ENCODE measurements around the gene DHX38.

The DHX38 gene

GRCh38 chr16:72094266-72094610 is 591 bp downstream of the DHX38 start:
- Histone ChIP-seq H2AK5ac (ENCODE audit: low read depth, low read length) (peak overlapping the region; percentile 90), H3K9me3 (replicated peaks in 1 of 2; ENCODE audit: control insufficient read depth in 2 of 2, insufficient read depth in 1 of 2, low read depth in 1 of 2, low read length in 2 of 2) (no peaks in the 10 kb centered on the region), H2BK12ac (ENCODE audit: low read length) (no peak overlapping the region), H2AFZ (ENCODE audit: low read length) (peak overlapping the region; percentile 86), H4K91ac (ENCODE audit: low read depth, low read length, poor library complexity) (no peak overlapping the region), H3K4me1 (ENCODE audit: control insufficient read depth in 2 of 2, insufficient read depth in 1 of 2, low read depth in 1 of 2, low read length in 2 of 2) (peaks cover 4 to 10% of the 10 kb centered on the region in 2 donors), H3K23ac (ENCODE audit: low read depth, low read length, poor library complexity) (peak overlapping the region; percentile 52), H3K27me3 (ENCODE audit: control insufficient read depth in 3 of 3, insufficient read depth in 3 of 3, low read depth in 1 of 3, low read length in 3 of 3) (no peaks in the 10 kb centered on the region), H3K4me2 (ENCODE audit: insufficient read depth, low read length, poor library complexity, severe bottlenecking) (peak overlapping the region; percentile 74), H3K4me3 (ENCODE audit: low read length in 2 of 2) (peak overlapping the region; percentile 93 to 98), H3K18ac (ENCODE audit: low read length) (peak overlapping the region; percentile 89), H3K9ac (ENCODE audit: low read depth, low read length, poor library complexity) (peak overlapping the region; percentile 98), H3K27ac (replicated peaks; ENCODE audit: low read length) (peak overlapping the region; percentile 76), H4K8ac (ENCODE audit: low read depth, low read length) (peak overlapping the region; percentile 25), H2BK120ac (ENCODE audit: low read depth, low read length) (no peak overlapping the region), H3K4ac (ENCODE audit: low read length) (no peak overlapping the region), H2BK5ac (ENCODE audit: low read length) (no peak overlapping the region), H2BK15ac (ENCODE audit: low read length) (no peak overlapping the region), H3K36me3 (replicated peaks in 1 of 2; ENCODE audit: control insufficient read depth in 2 of 2, insufficient read depth in 2 of 2, low read length in 2 of 2) (peaks cover 26 to 61% of the 10 kb centered on the region in 2 donors), H3K14ac (ENCODE audit: low read length) (peak overlapping the region; percentile 76), H3K79me1 (ENCODE audit: low read depth, low read length) (peaks cover 5% of the 10 kb centered on the region)
- no CpG with 5 or more reads among the region's 11 CpGs for WGBS, 2 donors (ENCODE audit: extremely low coverage in 2 of 2, insufficient read length in 2 of 2, insufficient replicate concordance in 1 of 2)
- no peak for DNase-seq (ENCODE audit: low spot score)

GRCh38 chr16:72098936-72099335 is 5.3 kb downstream of the DHX38 start:
- no peak overlapping the region for H3K27ac ChIP-seq (replicated peaks; ENCODE audit: low read length)
- H4K8ac ChIP-seq (ENCODE audit: low read depth, low read length): no peak overlapping the region
- H2BK5ac ChIP-seq (ENCODE audit: low read length): peak overlapping the region; percentile 3
- no peaks in the 10 kb centered on the region for H3K9me3 ChIP-seq (replicated peaks in 1 of 2; ENCODE audit: control insufficient read depth in 2 of 2, insufficient read depth in 1 of 2, low read depth in 1 of 2, low read length in 2 of 2)
- no peak overlapping the region for H2BK120ac ChIP-seq (ENCODE audit: low read depth, low read length)
- WGBS, 2 donors (ENCODE audit: extremely low coverage in 2 of 2, insufficient read length in 2 of 2, insufficient replicate concordance in 1 of 2): no CpG with 5 or more reads among the region's 15 CpGs
- H2AFZ ChIP-seq (ENCODE audit: low read length): no peak overlapping the region
- H4K91ac ChIP-seq (ENCODE audit: low read depth, low read length, poor library complexity): no peak overlapping the region
- H3K36me3 ChIP-seq (replicated peaks in 1 of 2; ENCODE audit: control insufficient read depth in 2 of 2, insufficient read depth in 2 of 2, low read length in 2 of 2): peaks cover 66 to 83% of the 10 kb centered on the region in 2 donors
- H3K4me3 ChIP-seq (ENCODE audit: low read length in 2 of 2): no peak overlapping the region
- H3K79me1 ChIP-seq (ENCODE audit: low read depth, low read length): peaks cover 2% of the 10 kb centered on the region
- no peak overlapping the region for H3K4ac ChIP-seq (ENCODE audit: low read length)
- H3K23ac ChIP-seq (ENCODE audit: low read depth, low read length, poor library complexity): no peak overlapping the region
- no peaks in the 10 kb centered on the region for H3K27me3 ChIP-seq (ENCODE audit: control insufficient read depth in 3 of 3, insufficient read depth in 3 of 3, low read depth in 1 of 3, low read length in 3 of 3)
- H3K18ac ChIP-seq (ENCODE audit: low read length): no peak overlapping the region
- no peak overlapping the region for H3K9ac ChIP-seq (ENCODE audit: low read depth, low read length, poor library complexity)
- no peak overlapping the region for H2BK15ac ChIP-seq (ENCODE audit: low read length)
- no peak overlapping the region for H2AK5ac ChIP-seq (ENCODE audit: low read depth, low read length)
- DNase-seq (ENCODE audit: low spot score): no peak
- no peak overlapping the region for H3K14ac ChIP-seq (ENCODE audit: low read length)
- no peak overlapping the region for H2BK12ac ChIP-seq (ENCODE audit: low read length)
- H3K4me1 ChIP-seq (ENCODE audit: control insufficient read depth in 2 of 2, insufficient read depth in 1 of 2, low read depth in 1 of 2, low read length in 2 of 2): peaks cover 0 to 7% of the 10 kb centered on the region in 2 donors
- H3K4me2 ChIP-seq (ENCODE audit: insufficient read depth, low read length, poor library complexity, severe bottlenecking): no peak overlapping the region

GRCh38 chr16:72099377-72099818 is 5.8 kb downstream of the DHX38 start:
- no peak overlapping the region for H4K8ac ChIP-seq (ENCODE audit: low read depth, low read length)
- no peak overlapping the region for H3K18ac ChIP-seq (ENCODE audit: low read length)
- H3K4ac ChIP-seq (ENCODE audit: low read length): no peak overlapping the region
- peak; percentile 27 for DNase-seq (ENCODE audit: low spot score)
- no peak overlapping the region for H2BK120ac ChIP-seq (ENCODE audit: low read depth, low read length)
- WGBS, 2 donors (ENCODE audit: extremely low coverage in 2 of 2, insufficient read length in 2 of 2, insufficient replicate concordance in 1 of 2): no CpG with 5 or more reads among the region's 12 CpGs
- no peak overlapping the region for H3K4me2 ChIP-seq (ENCODE audit: insufficient read depth, low read length, poor library complexity, severe bottlenecking)
- H3K36me3 ChIP-seq (replicated peaks in 1 of 2; ENCODE audit: control insufficient read depth in 2 of 2, insufficient read depth in 2 of 2, low read length in 2 of 2): peaks cover 71 to 88% of the 10 kb centered on the region in 2 donors
- H3K27me3 ChIP-seq (ENCODE audit: control insufficient read depth in 3 of 3, insufficient read depth in 3 of 3, low read depth in 1 of 3, low read length in 3 of 3): no peaks in the 10 kb centered on the region
- H3K4me3 ChIP-seq (ENCODE audit: low read length in 2 of 2): no peak overlapping the region
- no peaks in the 10 kb centered on the region for H3K79me1 ChIP-seq (ENCODE audit: low read depth, low read length)
- no peak overlapping the region for H2AFZ ChIP-seq (ENCODE audit: low read length)
- no peaks in the 10 kb centered on the region for H3K9me3 ChIP-seq (replicated peaks in 1 of 2; ENCODE audit: control insufficient read depth in 2 of 2, insufficient read depth in 1 of 2, low read depth in 1 of 2, low read length in 2 of 2)
- H3K23ac ChIP-seq (ENCODE audit: low read depth, low read length, poor library complexity): no peak overlapping the region
- H2BK12ac ChIP-seq (ENCODE audit: low read length): no peak overlapping the region
- peaks cover 0 to 7% of the 10 kb centered on the region in 2 donors for H3K4me1 ChIP-seq (ENCODE audit: control insufficient read depth in 2 of 2, insufficient read depth in 1 of 2, low read depth in 1 of 2, low read length in 2 of 2)
- H2AK5ac ChIP-seq (ENCODE audit: low read depth, low read length): no peak overlapping the region
- H2BK15ac ChIP-seq (ENCODE audit: low read length): no peak overlapping the region
- peak overlapping the region; percentile 57 for H3K9ac ChIP-seq (ENCODE audit: low read depth, low read length, poor library complexity)
- no peak overlapping the region for H4K91ac ChIP-seq (ENCODE audit: low read depth, low read length, poor library complexity)
- H3K27ac ChIP-seq (replicated peaks; ENCODE audit: low read length): no peak overlapping the region
- peak overlapping the region; percentile 3 for H2BK5ac ChIP-seq (ENCODE audit: low read length)
- H3K14ac ChIP-seq (ENCODE audit: low read length): no peak overlapping the region

GRCh38 chr16:72101195-72101594 is 7.5 kb downstream of the DHX38 start:
- Histone ChIP-seq H3K14ac (ENCODE audit: low read length) (no peak overlapping the region), H3K4me1 (ENCODE audit: control insufficient read depth in 2 of 2, insufficient read depth in 1 of 2, low read depth in 1 of 2, low read length in 2 of 2) (no peaks in the 10 kb centered on the region), H3K9ac (ENCODE audit: low read depth, low read length, poor library complexity) (no peak overlapping the region), H3K36me3 (replicated peaks in 1 of 2; ENCODE audit: control insufficient read depth in 2 of 2, insufficient read depth in 2 of 2, low read length in 2 of 2) (peaks cover 85 to 99% of the 10 kb centered on the region in 2 donors), H3K27me3 (ENCODE audit: control insufficient read depth in 3 of 3, insufficient read depth in 3 of 3, low read depth in 1 of 3, low read length in 3 of 3) (no peaks in the 10 kb centered on the region), H4K91ac (ENCODE audit: low read depth, low read length, poor library complexity) (no peak overlapping the region), H2BK15ac (ENCODE audit: low read length) (no peak overlapping the region), H3K9me3 (replicated peaks in 1 of 2; ENCODE audit: control insufficient read depth in 2 of 2, insufficient read depth in 1 of 2, low read depth in 1 of 2, low read length in 2 of 2) (no peaks in the 10 kb centered on the region), H3K4ac (ENCODE audit: low read length) (no peak overlapping the region), H3K18ac (ENCODE audit: low read length) (no peak overlapping the region), H3K79me1 (ENCODE audit: low read depth, low read length) (no peaks in the 10 kb centered on the region), H2BK12ac (ENCODE audit: low read length) (no peak overlapping the region), H2AFZ (ENCODE audit: low read length) (no peak overlapping the region), H3K4me3 (ENCODE audit: low read length in 2 of 2) (no peak overlapping the region), H3K23ac (ENCODE audit: low read depth, low read length, poor library complexity) (no peak overlapping the region), H4K8ac (ENCODE audit: low read depth, low read length) (no peak overlapping the region), H2AK5ac (ENCODE audit: low read depth, low read length) (no peak overlapping the region), H3K27ac (replicated peaks; ENCODE audit: low read length) (no peak overlapping the region), H3K4me2 (ENCODE audit: insufficient read depth, low read length, poor library complexity, severe bottlenecking) (no peak overlapping the region), H2BK120ac (ENCODE audit: low read depth, low read length) (no peak overlapping the region), H2BK5ac (ENCODE audit: low read length) (no peak overlapping the region)
- no peak for DNase-seq (ENCODE audit: low spot score)
- WGBS, 2 donors (ENCODE audit: extremely low coverage in 2 of 2, insufficient read length in 2 of 2, insufficient replicate concordance in 1 of 2): no CpG with 5 or more reads among the region's 10 CpGs
